Measurements from ENCODE around the gene REV3L.
"Not testable (repeated sequence)": the region's sequence is repeated elsewhere in the genome, so short reads cannot be mapped to it uniquely, and the experiment has no call there.

The REV3L gene

DNA sequence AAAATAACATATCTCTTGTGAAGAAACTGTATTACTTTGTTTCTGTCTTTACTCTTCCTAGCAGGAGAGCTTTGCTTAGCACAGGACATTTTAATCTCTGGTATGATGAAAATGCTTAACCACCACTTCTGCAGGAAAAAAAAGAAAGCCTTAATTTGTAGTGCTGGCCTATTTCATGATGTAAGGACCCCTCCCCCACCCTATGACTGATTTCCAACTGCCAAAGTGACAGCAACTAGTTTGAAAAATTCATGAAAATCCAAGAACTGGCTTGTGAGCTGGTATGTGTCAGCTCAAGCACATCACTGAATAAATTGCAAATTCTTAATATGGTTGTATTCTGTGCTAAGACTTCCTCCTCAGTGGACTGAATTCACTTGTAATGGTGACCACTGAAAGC lies 125.3 kb downstream of the REV3L start:
- no peak for DNase-seq

DNA sequence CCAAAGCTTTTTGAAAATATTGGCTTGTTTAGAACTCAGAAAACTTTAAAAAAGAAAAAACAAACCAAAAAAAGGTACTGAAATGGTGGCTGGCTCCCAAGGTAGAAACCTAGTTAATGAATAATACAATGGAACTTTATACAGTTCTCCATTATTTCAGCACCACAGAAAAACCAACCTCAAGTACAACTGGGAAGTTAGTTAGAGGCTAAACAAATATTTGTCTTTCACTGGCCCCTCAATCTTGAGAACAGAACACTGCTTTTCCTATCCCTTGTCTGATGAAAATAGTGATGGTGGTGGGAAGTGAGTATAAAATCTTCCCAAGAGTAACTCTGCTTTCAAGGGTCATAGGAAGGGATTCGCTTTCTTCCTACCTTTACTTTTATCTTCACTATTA lies 126.5 kb downstream of the REV3L start:
- no peak for DNase-seq

DNA sequence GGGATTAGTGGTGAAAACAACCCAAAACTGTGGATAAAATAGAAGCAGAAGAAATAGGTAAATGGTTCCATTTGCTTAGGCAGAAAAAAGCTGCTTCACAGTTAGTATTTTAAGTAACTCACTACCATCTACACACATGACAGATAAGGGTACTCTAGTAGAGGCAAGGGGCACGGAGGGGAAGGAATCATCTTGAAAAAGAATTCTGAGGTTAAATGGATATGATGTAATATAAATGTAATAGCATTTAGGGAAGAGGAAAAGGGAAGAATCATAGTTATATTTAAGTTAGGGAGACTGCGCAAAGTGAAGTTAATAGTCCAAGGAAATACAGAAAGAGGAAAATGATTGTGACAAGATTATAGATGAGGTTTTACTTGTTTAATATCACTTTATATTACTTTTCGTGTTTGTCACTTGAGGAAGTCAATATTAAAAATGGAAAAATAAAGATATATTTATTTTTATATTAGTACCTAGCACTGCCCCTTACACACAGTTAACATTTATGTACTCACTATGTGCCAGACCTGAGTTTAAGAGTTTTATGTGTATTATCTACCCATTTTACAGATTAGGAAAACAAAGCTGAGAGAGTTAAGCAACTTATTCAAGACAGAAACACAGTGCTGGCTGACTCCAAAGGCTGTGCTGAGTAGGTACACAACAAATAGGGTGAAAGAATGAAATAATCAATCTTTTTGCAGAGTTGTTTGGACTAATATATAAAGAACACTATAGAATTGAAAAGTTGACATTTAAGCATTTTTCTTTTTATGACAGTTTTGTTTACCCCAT lies 128.1 kb downstream of the REV3L start:
- no peak for DNase-seq

DNA sequence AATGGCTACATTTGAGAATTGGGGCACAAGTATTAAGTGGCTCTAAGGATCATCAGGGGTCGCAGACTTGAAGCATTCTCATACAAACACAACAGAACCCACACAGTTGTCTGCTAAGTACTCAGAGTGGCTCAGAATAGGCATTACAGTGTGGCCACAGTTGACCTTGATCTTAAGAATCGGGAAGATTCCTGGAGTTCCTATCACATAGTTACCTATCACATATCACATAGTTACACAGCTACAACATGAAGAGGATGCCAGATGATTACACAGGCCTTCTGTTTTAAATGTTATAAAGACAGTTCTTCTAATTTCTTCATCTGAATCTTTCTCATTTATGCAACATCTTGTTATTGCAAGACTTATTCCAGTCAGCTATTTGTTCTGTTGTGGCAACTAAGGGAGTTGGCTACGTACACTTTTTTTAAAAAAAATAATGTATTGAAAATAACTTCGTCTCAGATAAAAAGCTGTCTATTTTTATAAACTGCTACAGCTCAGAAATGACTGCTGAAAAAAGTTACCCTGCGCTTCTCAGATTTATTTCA lies 129.0 kb downstream of the REV3L start:
- no peak for DNase-seq

DNA sequence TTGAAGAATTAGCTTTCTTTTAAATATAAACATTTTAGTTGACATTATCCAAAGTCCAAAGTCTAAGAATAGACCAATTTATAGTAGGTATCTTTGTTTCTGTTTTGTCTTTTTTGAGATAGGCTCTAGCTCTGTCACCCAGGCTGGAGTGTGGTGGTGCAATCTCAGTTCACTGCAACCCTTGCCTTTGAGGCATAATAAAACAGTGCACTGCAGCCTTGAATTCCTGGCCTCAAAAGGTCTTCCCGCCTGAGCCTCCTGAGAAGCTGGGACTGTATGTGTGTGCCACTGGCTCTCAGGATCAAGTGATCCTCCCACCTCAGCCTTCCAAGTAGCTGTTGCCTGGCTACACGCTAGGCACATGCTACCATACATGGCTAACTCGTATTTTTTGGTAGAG lies 135.4 kb downstream of the REV3L start:
- DNase-seq = no peak

DNA sequence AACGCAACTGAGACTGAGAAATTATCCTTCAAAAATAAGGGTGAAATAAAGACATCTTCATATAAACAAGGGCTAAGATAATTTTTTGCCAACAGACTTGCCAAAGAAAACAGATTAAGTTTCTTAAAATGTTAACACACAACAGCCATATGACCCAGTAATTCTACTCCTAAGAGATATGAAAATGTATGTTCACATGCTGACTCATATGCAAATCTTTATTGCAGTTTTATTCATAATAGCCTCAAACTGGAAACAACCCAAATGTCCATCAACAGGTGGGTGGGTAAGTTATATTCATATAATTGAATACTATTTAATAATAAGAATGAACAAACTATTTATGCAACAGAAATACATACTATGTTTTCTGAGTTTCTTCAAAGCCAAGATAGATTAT lies 140.1 kb downstream of the REV3L start:
- DNase-seq = no peak

DNA sequence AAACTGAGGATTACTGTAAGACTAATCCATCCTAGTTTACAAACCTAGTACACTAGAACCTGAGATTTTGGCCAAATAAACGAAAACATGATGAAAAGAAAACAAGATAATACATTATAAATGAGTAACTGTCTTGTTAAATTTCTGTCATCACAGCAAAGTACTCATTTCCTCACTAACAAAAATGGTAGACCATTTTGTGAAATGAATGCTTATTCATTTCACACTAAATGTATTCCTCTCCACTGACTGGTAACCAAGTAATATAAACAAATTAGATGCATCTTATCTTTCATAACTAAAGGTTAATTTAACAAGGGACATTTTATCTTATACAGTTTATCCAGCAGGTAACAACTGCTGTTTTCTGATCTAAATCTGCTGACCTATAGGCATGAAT lies 143.7 kb downstream of the REV3L start:
- no peak for DNase-seq

DNA sequence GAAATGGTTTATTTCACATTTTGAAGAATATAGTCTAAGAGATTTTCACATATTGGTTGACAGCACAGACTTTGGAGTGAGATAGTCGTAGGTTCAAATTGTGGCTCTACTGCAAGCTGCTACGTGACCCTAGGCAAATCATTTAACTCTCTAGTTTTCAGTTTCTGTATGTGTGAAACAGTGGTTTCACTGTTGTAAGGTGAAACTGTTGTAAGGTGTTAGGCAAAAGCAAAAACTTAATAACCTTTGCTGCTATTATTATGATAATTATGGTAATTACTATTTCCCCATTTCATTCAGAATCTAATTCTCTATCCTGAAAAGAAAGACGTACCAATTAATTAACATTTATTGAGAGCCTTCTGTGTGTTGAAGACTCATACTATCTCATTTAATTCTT lies 144.2 kb downstream of the REV3L start:
- DNase-seq = no peak

DNA sequence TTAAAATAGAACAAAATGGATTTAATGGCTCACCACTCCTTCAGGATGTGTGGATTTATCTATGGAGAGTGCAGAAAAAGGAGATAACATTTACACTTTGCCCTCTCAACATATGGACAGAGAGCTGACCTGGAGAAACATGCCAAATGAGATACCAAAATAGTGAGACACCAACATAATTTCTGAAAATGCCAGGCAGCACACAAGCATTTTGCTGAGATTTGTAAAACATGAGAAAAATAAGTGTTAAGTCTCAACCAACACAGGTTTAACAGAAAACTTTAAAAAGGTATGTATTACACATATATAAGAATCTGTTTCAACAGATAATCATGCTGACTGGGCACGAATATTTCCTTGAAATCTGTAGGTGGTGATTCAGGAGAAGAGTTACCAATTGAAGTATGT lies 145.2 kb downstream of the REV3L start:
- DNase-seq = no peak

DNA sequence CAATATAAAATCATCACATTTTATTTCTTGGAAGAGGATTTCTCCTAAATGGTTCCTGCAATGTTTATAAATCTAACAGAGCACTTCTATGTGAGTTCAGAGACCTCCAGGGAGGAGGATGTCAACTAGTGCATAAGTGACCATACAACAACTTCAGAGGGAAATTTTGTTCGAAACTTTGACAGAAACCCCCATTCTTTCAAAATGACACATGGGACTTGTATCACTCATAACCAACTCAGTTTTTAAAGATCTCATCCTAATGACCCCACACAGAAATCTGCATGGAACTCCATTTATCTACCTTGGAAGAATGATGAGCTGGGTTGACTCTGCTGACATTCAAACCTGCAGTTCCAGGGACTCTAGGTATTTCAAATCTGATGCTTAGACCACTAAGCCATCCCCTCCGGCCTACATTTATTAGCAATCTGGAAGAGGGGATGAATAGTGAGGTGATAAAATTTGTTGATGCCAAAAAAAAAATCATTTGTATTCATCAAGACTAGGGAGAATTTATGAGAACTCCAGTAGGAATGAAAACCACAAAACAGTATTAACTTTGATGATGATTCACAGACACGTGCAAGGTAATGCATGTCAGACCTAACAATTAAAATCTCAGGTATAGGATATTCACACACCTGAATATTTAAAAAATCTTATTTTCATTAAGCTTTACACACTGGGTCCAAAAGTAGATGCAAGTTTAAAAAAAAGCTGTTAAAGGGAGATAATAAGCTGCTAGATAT lies 153.0 kb downstream of the REV3L start:
- DNase-seq = no peak

DNA sequence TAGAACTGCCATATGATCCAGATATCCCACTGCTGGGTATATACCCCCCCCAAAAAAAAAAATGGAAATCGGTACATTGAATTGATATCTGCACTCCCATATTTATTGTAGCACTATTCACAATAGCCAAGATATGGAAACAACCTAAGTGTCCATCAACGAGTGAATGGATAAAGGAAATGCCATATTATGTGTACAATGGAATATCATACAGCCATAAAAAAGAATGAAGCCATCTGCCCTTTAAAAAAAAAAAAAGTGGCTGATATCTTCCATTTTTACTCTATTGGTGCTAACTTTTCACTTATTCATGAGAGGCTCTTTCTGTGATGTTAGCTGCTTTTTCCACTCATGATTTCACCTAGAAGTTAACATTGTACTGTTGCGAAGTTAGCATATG lies 156.5 kb downstream of the REV3L start:
- no peak for DNase-seq

DNA sequence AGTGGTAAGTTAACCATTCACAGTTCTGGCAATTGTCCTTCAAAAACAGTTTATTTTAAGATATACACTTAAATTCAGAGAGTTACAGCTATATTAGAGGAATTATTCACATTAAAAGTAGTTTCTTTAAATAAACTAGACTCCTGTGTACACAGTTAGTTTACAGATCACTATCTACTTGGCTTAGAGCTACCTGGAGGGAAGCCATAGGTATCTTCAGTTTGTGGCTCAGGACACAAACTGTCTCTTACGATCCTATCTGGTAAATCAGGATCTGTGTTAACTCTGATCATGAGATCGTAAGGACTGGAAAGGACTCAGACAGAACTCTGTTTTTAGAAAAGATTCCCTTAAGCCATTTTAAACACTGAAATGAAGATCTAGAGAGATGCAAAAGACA lies 160.9 kb downstream of the REV3L start:
- DNase-seq = no peak

DNA sequence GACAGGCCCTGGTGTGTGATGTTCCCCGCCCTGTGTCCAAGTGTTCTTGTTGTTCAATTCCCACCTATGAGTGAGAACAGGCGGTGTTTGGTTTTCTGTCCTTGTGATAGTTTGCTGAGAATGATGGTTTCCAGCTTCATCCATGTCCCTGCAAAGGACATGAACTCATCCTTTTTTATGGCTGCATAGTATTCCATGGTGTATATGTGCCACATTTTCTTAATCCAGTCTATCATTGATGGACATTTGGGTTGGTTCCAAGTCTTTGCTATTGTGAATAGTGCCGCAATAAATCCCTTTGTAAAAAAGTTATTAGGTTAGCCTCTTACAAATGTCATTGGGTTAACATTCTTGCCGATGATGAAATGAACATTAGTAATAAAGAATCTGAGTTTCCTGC lies 175.1 kb downstream of the REV3L start:
- not testable (repeated sequence) for DNase-seq

DNA sequence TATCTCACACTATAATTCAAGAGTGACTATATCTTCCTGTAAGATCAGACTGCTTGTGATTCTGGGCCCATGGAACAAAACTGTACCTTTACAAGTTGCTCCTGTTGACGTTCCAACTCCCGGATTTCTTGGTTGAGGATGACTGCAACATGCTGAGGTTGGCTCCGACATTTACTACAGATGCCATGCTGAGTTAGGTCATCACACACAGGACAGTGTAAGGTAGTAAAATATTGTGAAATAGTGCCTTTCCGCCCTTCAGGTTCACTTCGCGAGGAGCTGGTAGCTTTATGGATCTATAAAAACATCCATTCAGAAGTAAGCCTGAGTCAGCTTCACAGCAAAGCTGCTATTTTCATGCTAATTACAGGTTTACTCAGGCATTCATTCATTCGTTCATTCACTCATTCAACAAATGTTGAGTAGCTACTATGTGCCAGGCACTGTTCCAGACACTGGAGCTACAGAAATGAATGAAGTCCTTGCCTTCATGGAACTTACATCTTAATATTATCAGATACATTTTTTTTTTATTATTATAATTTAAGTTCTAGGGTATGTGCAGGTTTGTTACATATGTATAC lies 175.7 kb downstream of the REV3L start:
- DNase-seq = no peak

DNA sequence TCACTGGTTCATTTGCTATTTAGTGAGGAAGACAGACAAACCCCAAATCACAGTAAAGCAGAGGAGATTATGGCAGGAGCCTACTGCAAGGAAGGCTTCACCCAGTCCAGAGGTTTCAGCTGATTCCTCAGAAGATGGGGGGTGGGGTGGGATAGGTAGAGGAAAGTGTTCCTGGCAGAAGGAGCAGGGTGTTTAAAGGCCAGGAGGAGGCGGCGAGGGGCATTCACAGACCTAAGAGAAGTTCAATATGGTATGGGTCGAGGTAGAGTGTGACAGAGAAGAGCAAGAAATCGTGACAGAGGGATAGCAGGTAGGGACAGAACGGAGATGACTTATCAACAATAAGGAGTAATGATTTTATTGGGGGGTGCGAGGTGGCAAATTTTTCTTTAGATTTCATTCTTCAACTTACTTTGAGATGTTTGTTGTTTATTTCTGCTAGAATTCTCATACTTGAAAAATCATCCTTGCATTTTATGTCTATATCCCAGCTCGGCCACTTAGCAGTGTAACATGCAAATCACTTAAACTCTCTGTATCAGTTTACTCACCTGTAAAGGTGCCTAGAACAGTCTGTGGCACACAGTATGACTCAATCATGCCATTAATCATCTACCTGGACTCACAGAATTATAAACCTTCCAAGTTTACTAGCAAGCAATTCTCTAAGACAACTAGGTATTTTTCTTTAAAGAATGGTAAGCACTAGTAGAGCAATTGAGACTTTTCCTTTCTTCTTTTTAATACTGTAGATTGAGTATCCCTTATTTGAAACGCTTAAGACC lies 176.7 kb downstream of the REV3L start:
- DNase-seq = no peak

DNA sequence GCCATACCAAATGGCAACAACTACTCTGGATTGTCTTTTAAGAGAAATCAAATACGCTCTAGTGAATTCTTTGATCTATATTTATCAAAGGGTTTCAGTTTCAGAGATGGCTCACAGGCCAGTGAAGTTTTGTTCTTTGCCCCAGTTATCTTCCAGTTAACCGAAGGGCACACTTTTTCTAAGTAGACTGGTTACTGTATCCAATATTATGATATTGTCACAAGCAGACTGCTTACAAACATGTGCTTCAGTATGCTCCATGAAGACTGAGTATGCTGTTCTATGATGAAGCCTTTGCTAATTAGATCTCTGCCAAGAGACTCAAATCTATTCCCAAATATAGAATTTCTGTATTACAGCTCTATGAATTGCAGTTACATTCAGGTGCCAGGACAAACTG lies 181.1 kb downstream of the REV3L start:
- no peak for DNase-seq

DNA sequence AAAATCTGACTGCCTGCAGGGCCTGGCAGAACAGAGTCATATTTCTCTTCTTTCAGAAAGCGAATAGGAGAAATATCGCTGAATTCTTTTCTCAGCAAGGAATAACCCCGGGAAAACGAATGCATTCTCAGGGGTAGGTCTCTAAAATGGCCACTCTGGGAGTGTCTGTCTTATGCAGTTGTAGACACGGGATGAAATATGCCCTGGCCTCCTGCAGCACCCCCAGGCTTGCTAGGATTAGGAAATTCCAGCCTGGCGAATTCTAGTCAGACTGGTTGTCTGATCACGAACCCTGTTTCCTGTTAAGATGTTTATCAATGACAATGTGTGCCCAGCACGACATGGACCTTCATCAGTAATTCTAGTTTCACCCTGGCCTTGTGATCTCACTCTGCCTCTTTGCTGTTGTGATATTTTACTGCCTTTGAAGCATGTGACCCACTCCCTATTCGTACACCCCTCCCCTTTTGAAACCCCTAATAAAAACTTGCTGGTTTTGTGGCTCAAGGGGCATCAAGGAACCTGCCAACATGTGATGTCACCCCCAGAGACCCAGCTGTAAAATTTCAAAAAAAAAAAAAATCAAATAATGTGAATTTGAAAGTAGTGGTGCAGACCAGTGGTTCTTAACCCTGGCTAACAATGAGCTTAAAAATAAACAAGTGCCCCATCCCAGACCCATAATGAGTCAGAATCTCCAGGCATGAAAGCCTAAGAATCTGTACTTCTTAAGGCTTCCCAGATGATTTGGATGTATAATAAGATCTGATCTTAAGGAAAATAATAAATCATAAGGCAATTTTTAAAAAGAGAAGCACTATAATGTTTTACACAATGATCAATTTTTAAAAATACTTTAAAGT lies 181.8 kb downstream of the REV3L start:
- DNase-seq = not testable (repeated sequence)

DNA sequence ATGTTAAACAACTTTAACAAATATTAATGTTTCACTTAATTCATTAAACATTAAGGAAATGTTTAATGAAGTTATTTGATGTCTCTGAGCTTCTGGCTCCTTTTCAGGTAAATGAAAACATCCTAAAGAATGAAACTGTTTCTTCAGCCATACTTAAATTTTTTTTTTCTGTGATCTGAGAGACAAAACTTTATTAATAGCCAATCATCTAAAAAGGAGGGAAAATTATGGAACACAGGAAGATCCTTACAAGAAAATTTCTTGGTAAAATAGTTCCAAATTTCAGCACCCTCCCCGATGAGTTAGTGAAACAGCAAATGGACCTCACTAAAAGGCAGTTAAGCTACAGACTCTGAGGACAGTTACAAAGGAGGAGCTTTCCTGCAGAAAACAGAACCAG lies 185.2 kb downstream of the REV3L start:
- no peak for DNase-seq

DNA sequence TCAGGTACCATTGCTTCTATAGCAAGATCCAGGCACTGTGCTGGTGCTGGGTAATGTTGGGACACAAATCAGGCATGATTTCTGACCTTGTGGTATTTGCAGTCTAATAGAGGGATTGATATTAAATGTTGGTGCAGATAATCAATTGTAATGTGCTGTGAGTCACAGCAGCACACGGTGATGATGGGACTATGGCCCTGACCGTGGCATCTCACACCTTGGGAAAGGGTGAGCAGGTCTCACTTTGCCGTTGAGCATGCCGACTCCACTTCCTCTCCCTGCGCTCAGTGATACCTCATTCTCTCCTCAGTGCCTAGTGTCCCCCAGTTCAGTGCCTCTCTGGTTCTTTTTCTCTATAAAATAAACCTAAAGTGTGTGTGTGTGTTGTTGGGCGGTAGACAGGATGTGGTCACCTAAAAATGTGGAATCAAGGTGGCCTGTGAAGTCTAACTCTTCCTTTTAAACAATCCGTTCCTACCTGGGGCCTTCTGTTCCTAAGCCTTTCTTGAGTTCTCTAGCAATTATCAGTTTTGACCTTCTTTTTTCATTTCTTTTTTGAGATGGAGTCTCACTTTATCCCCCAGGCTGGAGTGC lies 188.5 kb downstream of the REV3L start:
- DNase-seq = no peak

DNA sequence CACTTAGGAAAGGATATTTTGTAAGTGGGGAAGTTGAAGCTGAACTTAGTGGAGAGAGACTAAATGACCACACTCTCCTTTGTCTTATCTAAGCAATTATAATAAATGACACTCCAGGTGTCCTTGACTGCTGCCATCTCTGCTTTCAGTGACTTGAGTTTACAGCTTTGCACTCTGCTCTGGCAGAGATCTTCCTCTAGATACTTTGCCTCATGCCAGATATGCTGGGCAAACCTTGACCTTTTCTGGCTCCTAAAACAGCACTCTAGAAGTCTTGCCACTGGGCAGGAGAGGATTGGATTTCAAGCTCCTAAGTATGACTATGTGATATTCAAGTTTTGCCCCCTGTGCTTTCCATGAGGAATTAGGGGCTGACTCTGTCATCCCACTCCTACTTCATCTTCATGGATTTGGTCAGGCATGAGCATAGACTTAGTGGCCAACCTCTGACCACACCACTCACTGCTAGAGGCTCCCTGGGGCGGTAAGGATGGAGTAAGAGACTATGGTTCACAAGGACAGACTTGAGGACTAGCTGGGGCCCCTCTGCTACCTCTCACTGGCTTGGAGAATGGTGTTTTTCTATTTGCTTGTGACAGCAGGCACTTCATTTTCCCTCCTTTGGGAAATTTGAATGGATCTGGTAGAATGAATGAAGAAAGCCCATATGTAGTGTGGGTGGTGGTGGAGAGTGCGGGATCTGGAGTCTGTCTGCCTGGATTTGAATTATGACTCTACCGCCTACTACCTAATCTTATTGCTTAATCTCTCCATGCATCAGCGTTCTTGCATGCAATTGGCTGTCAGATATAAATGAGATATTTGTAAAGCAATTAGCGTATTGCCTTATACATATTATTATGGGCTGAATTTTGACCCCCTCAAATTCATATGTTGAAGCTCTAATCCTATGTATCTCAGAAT lies 191.4 kb downstream of the REV3L start:
- no peak for DNase-seq
